ENCODE data around the gene TMEM161A. TPM values are rescaled to one million over a fixed set of nuclear protein-coding genes. Genes with fewer than 3 reads are reported as not detected.

Gene TMEM161A
- total RNA-seq, 2 donors from 2014 or later = 13.7 to 22.1 TPM

- 96 to 97% methylated on average over 4 to 5 of the region's 5 CpGs for WGBS, 2 donors
- Histone ChIP-seq H3K9me3 (no peaks in the 10 kb centered on the region), H3K36me3 (replicated peaks in 1 of 2; ENCODE audit: insufficient read depth in 1 of 2, low read depth in 2 of 2) (no peaks in the 10 kb centered on the region), H3K27me3 (no peaks in the 10 kb centered on the region), H3K4me1 (peaks cover 8% of the 10 kb centered on the region), H3K4me3 (no peak overlapping the region), H3K27ac (no peak overlapping the region)
- ATAC-seq (no peak), DNase-seq (no peak)
- TF ChIP-seq POLR2A (IDR thresholded peaks at IDR 0.05) (no peak), CTCF (IDR thresholded peaks at IDR 0.05) (no peak)
- intact Hi-C loops (cut with DNase I) = no loop called here
Observed at GRCh38 chr19:19147344-19147743, 9.1 kb upstream of the TMEM161A start.

GRCh38 chr19:19146865-19147264, 8.6 kb upstream of the TMEM161A start:
- Histone ChIP-seq H3K27me3 (no peaks in the 10 kb centered on the region), H3K36me3 (replicated peaks in 1 of 2; ENCODE audit: insufficient read depth in 1 of 2, low read depth in 2 of 2) (no peaks in the 10 kb centered on the region), H3K4me3 (no peak overlapping the region), H3K4me1 (peaks cover 8% of the 10 kb centered on the region), H3K9me3 (no peaks in the 10 kb centered on the region), H3K27ac (no peak overlapping the region)
- no peak for DNase-seq
- TF ChIP-seq POLR2A (IDR thresholded peaks at IDR 0.05) (no peak), CTCF (IDR thresholded peaks at IDR 0.05) (no peak)
- 93% methylated on average over 7 of the region's 7 CpGs; no CpG with 5 or more reads in 1 of the 2 donors for WGBS, 2 donors
- ATAC-seq = no peak
- intact Hi-C loops (cut with DNase I) = no loop called here

GRCh38 chr19:19145684-19146608, 7.7 kb upstream of the TMEM161A start:
- intact Hi-C loops (cut with DNase I) = no loop called here
- Histone ChIP-seq H3K27ac (no peak overlapping the region), H3K36me3 (replicated peaks in 1 of 2; ENCODE audit: insufficient read depth in 1 of 2, low read depth in 2 of 2) (no peaks in the 10 kb centered on the region), H3K4me1 (peaks cover 8% of the 10 kb centered on the region), H3K9me3 (no peaks in the 10 kb centered on the region), H3K4me3 (no peak overlapping the region), H3K27me3 (no peaks in the 10 kb centered on the region)
- DNase-seq (peak; percentile 77 to 87 (median 82)), ATAC-seq (peak; percentile 80)
- no peak for TF ChIP-seq POLR2A (IDR thresholded peaks at IDR 0.05)
- TF ChIP-seq CTCF (IDR thresholded peaks at IDR 0.05) = peak; percentile 86 to 98 (median 93)
- 21 to 24% methylated on average over 25 to 40 of the region's 47 CpGs for WGBS, 2 donors

GRCh38 chr19:19145281-19145680, 7.0 kb upstream of the TMEM161A start:
- TF ChIP-seq CTCF (IDR thresholded peaks at IDR 0.05) = no peak
- no peak for TF ChIP-seq POLR2A (IDR thresholded peaks at IDR 0.05)
- DNase-seq (no peak), ATAC-seq (no peak)
- Histone ChIP-seq H3K4me1 (peaks cover 8% of the 10 kb centered on the region), H3K9me3 (no peaks in the 10 kb centered on the region), H3K36me3 (replicated peaks in 1 of 2; ENCODE audit: insufficient read depth in 1 of 2, low read depth in 2 of 2) (no peaks in the 10 kb centered on the region), H3K27ac (no peak overlapping the region), H3K27me3 (no peaks in the 10 kb centered on the region), H3K4me3 (no peak overlapping the region)
- WGBS, 2 donors = 73 to 88% methylated on average over 1 to 17 of the region's 17 CpGs
- intact Hi-C loops (cut with DNase I) = no loop called here
